CD4-positive, alpha-beta T cell treated with Interleukin-6 at 100 ng/mL for 8 hours (primary cell): ENCODE results near the gene VIPR2.

Experiments
- DNase-seq: peaks from one replicate; pipeline ENCODE4 v3.0.0-alpha.2; 2020; ENCODE audit warnings: mixed read lengths, low spot score

The VIPR2 gene

DNA sequence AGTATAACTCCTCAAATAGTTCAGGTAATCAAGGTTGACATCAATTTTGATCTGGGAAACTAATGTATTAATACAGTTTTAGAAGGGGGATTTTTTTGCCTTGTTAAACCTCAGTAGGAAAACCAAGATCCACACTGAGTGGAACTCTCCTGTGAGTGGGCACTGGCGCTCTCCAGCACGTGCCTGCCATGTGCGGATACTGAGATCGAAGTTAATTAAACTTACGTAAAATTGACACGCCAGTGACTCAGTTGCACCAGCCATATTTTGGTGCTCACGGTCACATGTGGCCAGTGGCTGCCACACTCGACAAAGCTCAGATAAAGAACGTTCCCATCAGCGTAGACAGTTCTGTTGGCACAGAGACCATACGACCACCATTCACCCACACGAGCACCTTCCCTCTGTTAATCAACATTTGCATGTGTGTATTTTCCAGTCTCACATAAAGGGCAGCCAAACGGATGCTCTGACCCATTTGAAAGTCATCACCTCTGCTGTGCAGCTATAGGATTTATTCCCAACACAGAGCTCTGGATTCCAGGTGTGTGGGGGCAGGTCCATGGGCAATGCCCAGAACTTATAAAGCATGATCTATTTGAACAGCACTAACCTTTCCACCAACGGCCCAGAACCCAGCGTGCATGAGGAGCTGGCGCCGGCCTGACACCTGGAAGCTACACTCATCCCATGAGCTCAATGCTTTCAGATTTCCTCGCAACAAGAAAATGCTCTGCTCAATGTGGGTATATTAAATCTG, 77.7 kb downstream of the VIPR2 start:
- DNase-seq = no peak

DNA sequence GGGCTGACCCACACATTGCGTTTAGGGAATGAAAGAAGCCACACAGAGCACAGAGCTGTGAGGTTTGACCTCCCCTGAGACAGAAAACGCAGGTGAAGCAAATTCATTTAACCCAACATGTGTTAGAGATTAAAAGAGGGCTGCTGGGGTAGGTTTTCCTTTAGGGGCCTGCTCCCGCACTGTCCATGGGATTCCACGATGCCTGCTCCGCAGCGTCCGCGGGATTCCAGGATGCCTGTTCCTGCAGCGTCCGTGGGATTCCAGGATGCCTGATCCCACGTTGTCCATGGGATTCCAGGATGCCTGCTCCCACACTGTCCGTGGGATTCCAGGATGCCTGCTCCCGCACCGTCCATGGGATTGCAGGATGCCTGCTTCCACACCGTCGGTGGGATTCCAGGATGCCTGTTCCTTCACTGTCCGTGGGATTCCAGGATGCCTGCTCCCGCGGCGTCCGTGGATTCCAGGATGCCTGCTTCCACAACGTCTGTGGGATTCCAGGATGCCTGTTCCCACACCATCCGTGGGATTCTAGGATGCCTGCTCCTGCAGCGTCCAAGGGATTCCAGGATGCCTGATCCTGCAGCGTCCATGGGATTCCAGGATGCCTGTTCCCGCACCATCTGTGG, 78.7 kb downstream of the VIPR2 start:
- DNase-seq = no peak

DNA sequence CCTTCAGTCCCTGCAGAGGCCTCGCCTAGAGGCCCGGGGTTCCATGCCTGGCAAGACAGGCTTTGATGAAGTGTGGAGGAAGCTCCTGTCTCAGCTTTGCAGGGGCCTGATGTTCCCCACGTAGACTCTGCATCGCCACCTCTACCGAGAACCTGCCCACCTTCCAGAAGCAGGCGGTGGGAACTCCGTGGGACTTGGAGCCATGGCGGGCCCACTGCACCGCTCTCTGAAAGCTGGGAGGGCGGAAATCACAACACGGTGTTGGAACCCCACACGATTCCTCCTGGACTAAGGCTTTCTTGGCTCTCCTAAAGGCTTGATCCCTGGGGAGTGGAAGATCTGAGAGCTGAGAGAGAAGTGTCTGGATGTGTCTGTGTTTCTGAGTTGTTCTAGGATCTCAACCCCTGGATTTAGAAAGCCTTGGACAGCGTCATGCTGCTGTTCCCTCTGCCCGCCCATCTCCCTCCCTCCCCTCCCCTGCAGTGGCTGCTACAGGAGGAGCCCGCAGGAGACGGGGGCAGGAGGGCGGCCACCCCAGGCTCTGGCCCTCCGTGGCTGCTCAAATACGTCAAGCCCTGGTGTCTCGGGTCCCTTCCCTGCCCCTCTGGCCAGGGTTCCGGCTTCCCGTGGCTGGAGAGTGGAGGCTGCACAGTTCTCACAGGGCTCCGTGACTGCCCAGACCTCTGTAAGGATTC, 79.7 kb downstream of the VIPR2 start:
- DNase-seq = no peak

DNA sequence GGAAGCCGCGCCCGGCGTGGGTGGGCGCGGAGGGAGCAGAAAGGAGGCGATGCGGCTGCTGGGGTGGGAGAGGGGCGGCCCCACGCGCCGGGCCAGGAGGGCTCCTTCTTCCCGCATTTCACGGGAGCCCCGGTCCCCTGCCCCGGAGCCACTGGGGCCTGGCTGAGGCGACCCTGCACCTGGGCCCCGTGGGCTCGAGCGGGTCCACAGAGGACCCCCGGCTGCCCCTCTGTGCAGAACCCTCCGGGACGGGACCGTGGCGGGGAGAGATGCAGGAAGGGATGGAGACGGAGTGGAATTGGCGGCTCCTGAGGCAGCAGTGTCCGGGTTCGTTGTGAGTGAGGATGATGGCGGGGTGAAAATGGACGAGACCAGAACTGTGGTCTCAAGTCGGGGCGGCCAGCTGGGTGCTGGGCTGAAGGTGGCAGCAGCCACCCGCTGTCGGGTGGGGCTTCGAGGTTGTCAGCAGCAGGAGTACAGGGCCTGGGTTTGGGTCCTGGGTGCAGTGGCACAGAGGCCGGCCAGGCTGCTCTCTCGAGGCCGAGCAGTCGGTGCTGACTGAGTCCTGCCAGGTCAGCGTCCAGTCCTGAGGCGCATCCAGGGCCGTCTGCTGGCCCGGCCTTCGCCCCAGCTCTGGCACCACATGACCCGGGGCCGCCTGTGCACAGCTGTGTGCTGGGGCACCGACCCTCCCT, 80.4 kb downstream of the VIPR2 start:
- no peak for DNase-seq

DNA sequence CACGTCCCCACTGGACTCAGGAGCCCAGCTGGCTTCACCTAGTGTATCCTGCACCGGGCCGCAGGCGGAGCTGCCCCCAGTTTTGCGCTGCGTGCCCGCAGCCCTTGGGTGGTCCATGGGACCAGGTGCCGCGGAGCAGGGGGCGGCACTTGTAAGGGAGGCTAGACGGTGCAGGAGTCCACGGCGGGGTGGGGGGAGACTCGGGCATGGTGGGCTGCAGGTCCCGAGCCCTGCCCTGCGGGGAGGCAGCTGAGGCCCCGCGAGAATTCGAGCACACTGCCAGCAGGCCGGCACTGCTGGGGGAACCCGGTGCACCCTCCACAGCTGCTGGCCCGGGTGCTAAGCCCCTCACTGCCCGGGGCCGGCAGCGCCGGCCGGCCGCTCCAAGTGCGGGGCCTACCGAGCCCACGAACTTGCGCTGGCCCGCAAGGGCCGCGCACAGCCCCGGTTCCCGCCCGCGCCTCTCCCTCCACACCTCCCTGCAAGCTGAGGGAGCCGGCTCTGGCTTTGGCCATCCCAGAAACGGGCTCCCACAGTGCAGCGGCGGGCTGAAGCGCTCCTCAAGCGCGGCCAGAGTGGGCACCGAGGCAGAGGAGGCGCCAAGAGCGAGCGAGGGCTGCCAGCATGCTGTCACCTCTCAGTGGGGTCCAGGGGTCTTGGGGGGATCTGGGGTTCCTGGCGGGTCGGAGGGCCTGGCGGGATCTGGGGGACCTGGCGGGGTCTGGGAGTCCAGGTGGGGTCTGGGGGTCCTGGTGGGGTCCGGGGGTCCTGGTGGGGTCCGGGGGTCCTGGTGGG, 81.4 kb downstream of the VIPR2 start:
- no peak for DNase-seq

DNA sequence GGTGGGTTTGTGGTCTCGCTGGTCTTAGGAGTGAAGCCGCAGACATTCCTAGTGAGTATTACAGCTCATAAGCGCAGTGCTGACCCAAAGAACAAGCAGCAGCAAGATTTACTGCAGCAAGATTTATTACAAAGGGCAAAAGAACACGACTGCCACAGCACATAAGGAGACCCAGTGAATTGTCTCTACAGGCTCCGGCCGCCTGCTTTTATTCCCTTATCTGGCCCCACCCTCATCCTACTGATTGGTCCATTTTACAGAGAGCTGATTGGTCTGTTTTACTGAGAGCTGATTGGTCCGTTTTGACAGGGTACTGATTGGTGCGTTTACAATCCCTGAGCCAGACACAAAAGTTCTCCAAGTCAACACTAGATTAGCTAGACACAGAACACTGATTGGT, 82.1 kb downstream of the VIPR2 start:
- DNase-seq = no peak

DNA sequence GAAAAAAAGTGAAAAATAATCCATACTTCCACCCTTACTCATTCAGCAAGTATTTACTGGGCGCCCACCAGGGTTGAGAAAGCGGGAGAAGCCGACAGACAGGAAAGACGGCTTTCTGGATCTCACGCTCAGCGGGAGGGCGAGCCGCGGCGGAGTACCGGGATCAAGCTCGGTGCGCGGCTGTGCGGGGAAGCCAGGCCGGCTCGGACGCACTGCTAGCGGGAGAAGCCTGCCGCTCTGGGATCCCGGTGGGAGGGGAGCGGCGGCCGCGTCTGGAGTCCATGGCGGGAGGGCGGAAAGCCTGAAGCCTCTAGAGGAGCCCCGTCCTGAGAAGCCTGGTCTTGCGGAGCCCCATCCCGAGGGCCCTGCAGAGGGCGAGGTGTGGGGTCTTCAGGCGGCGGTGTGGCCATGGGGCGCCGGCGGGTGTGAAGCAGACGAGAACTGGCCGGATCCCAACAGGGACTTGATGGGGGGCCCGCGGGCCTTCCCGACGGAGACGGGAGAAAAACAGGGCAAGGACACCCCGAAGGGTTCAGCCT, 82.9 kb downstream of the VIPR2 start:
- DNase-seq = no peak

DNA sequence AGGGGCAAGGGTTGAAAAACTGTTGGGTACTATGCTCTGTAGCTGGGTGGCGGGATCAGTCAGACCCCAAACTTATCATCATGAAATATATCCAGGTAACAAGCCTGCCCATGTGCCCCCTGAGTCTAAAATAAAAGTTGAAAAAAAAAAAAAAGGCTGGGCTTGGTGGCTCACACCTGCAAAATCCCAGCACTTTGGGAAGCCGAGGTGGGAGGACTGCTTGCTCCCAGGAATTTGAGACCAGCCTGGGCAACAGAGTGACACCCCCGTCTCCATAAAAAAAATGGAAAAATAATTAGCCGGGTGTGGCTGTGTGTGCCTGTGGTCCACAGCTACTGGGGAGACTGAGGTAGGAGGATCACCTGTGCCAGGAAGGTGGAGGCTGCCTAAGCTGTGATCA, 83.5 kb downstream of the VIPR2 start:
- DNase-seq = no peak

DNA sequence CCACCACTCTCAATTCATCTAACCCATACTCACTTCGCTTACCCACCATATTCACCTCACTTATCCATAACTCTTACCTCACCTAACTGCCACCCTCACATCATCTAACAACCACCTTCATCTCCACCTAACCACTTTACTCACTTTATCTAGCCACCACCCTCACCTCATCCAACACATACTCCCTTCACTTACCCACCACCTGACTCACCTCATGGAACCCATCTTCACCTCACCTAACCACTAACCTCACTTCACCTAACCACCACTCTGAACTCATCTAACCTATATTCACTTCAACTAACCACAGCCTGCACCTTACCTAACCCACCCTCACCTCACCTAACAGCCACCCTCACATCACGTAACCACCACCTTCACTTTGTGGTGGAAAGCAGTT, 84.2 kb downstream of the VIPR2 start:
- no peak for DNase-seq

DNA sequence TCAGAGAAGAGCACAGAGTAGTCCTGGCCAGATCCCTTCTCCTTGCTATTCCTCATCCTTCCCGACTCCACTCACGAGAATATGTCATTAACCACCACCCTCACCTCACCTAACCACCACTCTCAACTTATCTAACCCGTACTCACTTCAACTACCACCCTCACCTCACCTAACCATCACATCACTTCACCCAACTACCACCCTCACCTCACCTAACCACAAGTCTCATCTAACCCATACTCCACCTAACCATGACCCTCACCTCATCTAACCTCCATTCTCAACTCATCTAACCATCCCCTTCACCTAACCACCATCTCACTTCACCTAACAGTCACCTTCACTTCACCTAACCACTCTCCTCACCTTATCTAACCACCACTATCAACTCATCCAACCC, 85.0 kb downstream of the VIPR2 start:
- no peak for DNase-seq

DNA sequence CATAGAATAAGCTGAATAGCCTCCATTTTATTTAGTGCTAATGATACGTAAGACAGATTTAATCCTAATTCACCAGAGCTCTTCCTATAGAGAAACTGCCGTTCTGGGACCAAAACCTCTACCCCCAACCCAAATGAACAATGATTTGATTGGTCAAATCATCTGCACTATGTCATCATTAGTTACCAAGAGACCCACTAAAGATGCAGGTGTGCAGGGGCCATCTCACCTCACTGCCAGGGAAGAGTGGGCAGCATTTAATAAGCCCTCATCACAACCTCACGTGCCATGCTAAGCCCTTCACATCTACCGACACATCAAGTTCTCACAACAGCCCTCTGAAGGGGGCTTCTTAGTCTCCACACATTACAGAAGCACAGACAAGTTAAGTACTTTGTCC, 87.0 kb downstream of the VIPR2 start:
- no peak for DNase-seq

DNA sequence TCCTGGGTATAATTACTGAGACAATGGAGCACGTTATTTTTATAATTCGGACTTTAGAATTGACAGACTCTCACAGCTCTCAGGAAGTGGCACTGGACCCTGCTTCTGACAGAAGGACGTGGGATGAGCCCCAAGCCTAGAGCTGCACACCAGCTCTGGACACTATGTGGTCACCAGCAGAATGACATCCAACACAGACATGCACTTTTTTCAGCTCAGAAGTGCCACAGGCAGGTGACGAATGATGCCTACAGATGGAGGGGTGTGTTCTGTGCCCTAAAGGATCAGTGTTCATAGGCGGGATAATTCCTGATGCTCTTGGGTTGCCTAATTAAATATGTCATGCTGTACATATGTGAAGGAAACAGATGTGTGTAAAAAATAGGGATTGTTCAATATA, 87.9 kb downstream of the VIPR2 start:
- no peak for DNase-seq

DNA sequence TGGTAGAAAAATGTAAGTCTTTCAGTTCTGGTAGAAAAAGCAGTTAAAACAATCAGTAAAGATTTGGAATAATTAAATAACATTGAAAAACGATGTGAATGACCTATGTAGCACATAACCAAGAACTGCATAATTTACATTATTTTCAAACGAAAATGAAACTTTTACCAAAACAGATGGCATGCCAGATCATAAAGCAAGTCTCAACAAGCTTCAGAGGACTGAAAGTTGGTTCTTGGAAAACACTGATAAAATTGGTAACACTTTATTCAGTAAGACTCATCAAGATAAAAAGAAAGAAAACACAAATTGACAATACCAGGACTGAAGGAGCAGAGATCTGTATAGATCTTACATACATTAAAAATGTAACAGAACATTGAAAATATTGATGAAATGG, 92.8 kb downstream of the VIPR2 start:
- DNase-seq = no peak

DNA sequence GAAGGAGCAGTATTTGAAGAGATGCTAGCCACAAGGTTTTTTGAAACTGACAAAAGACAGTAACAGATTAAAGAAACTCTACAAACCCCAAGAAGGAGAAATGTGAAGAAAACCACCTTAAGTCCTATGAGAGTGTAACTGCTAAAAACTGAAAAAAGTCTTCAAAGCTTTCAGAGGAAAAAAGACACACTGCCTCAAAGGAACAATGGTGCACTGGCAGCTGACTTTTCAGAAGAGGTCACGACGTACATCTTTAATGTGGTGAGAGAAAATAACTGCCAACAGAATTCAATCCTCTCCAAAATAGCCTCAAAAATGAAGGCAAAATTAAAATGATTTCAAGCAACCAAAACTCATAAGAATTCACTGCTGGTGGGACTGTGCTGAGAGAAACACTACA, 94.0 kb downstream of the VIPR2 start:
- DNase-seq = no peak

DNA sequence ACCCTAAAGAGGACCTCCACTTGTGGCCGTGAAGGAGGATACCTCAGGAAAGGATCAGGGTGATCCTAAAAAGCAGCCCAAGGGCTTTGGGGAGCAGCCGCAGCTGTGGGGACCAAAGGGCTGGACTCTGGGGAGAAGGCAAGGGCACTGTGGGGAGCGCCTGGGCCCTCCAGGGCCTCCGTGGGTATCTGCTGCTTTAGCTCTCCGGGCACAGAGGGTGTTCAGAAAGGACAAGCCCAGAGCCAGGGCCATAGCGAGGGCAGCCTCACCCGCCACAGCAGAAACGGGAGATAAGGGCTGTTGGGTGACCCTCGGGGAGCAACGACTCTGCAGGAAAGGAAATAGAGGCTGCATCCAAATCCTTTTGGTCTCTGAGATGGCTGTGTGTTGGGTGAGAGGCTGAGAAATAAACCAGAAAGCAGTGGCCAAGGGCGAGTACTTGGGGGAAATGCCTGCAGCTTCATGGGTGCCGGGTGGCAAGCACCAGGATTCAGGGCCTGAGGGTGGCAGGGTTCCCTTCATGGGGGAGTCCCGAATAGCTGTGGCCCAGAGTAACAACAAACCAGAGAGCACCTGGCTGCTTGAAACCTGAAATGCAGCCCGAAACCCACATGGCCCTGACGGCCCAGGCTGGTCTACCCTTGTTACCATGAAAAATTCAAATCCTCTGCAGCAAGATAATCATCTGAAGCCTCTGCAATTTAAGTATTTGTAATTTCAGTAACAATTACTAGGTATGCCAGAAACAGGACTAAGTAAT, 95.2 kb downstream of the VIPR2 start:
- DNase-seq = no peak

DNA sequence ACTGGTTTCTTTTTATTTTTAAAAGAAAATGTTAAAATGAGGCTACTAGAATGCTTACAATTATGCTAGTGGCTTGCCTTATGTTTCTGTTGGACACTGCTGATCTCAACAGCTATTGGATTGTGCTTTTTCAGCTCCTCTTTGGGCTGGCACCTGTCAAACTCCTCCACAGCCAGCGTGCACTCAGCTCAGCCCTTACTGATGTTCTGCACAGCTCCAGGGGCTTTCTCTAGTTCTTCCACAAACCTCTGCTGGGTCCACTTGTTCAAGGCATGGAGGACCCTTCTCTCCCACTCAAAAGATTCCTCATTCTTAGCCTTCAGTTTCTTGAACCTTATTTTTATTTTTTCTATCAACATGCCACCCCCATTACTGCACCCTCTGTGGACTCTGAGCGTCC, 96.0 kb downstream of the VIPR2 start:
- no peak for DNase-seq

DNA sequence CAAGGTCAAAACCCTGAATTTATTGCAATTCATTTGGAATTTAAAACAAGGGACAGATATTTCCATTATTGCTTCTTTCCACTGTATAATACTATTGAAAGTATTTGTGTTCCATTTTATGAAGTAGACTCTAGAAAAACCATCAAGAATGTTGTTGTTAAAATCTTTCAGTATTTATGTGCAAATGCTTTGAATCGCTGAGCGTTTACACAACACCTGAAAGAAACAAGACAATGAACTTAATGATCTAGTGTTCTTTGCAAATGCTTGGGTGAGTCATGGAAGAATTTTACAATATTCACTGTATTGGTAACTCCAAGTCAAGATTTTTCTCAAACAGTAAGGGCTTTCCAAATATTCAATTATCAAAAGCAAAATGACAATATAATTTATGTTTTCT, 97.1 kb downstream of the VIPR2 start:
- DNase-seq = no peak

DNA sequence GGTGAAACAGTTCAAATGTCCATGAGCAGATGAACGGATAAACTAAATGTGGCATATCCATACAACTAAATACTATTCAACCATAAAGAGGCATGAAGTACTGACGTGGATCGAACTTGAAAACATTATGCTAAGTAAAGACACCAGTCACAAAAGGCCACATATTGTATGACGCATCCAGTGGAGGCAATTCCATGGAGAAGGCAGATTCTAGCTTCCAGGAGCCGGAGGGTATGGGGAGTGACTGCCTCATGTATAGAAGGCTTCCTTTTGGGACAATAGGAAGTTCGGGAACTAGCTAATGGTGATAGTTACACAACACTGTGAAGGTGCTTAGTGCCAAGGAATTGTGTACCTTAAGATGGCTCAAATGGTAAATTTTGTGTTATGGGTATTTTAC, 98.4 kb downstream of the VIPR2 start:
- no peak for DNase-seq

DNA sequence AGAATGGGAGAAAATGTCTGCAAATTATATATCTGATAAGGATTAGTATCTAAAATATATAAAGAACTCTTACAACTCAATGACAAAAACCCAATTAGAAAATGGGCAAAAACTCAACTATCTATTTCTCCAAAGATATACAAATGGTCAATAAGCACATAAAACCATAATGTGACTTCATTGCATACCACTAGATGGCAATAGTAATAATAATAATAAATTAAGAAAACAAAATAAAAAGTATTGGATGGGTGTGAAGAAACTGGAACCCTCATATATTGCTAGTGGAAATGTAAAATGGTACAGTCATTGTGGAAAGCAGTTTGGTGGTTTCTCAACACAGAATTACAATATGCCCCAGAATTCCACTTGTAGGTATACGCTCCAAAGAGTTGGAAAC, 98.8 kb downstream of the VIPR2 start:
- no peak for DNase-seq

DNA sequence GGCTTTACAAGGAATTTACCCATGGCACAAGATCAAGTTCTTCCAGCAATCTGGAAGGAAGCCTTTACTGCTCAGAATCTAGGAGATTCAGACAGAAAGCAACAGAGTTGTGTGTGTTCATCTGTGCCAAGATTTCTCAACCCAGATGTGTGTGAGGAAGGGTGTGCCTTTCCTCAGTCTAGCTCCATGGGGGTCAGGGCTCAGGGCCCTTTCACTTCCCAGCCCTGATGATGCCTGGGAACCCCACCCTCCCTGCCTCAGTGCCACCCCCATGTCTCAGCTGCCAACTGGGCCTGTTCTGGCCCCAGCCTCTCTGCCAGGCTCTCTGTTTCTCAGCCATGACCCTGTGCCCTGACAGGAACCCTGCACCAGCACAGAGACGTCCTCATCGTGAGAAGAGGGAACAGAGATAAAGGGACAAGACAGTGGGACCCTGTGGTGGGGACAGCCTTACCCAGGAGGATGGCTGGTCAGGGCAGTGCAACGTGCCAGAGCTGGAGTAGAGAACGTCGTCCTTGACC, 102.0 kb downstream of the VIPR2 start:
- no peak for DNase-seq

DNA sequence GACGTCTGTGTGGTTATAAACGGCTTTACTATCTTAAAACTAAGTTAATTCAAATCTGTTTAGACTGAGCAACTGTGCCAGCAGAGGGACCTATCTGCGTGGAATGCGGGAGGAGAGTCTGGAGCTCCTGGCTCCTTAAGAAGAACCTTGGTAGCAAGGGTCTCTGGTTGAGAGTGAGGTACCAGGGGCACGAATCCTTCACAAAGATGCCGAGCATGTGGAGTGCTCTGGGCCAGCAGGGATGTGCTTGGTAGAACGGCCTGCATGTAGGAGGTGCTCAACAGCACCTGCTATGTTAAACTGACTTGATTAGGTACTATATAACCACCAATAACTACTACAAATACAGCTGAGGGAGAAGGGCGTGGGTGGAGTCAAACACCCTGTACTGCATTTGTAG, 102.6 kb downstream of the VIPR2 start:
- no peak for DNase-seq
